Globus pallidus (tissue), 1 donor: Measurements from ENCODE around the gene ADGRD2.

ENCODE experiments used
- DNase-seq: peaks from one replicate; pipeline ENCODE4 v3.0.0-alpha.2; 2015; ENCODE audit warnings: low spot score

ADGRD2 gene

DNA sequence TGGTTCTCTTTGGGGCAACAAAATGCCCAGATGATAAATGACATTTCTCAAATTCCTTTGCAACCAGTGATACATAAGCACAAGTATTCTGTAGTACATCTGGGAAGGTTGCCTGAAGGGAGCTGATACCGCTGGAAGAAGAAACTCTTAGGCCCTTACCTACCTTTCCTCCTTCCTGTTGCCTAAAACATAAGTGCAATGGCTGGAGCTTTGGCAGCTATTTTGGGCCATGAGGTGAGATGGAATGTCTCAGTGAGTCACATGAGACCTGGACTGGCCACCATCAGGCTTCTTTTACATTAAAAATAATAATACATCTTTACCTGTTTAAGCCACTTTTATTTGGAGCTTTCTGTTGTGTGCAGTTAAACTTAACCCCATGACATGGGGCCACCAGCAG, 11.2 kb upstream of the ADGRD2 start:
- no peak for DNase-seq

DNA sequence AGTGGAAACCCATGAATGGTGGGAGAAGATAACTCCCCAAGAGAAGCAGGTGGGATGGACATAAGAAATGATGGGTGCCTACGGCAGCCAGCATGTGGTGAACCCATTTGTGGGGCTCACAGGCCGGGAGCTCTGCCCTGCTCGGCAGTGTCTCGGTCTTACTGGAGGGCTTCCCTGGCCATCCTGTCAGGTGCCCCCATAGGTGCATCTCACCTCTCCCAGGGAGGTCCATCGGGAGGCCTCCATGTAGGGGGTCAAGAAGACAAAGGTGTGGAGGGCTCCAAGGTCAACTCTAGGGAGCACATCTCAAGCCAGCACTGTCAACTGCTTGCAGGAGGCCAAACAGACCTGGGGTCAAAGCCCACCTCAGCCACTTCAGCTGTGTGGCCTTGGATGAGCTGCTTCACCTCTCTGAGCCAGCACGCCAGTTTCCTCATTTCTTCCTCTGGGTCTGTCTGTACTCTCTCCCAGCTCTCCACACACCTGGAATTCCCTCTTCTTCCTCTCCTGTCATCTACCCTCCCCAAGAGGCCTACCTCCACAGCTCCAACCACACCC, 10.5 kb upstream of the ADGRD2 start:
- DNase-seq, result no peak

DNA sequence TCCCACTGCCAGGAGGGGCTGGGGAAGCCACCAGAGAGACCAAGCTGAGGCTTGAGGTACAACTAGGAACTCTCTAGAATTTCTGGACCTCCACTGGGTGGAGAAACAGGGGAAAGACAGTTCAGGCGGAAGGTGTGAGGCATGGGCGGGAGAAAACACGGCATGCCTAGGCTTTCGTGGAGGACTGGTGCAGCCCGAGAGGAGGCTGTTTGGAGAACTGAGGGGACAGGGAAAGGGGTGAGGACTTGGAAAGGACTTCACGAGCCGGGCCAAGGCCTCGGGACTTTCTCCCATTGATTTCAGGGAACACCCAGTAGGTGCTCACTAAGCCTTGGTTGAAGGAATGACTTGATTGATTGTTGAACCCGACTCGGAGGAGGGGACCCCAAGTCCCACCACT, 9.5 kb upstream of the ADGRD2 start:
- DNase-seq, result no peak

DNA sequence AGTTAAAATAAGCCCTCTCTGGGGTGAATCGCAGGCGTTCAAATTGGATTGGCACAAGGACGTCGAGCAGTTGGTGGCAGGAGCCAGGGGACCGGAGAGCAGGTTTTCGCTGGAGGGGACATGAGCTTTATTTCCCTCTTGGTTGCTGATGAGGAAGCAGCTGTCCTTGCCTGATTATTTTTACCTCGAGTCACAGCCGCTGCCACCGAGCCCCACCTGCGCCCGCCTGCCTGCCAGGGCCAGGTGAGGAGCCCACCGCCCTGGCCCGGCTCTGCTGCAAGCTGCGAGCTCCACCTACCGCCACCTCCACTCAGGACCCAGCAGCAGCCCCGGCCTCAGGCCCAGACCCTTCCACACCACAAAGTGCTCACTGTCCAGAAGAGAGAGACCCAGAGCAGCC, 9.0 kb upstream of the ADGRD2 start:
- DNase-seq, result no peak

DNA sequence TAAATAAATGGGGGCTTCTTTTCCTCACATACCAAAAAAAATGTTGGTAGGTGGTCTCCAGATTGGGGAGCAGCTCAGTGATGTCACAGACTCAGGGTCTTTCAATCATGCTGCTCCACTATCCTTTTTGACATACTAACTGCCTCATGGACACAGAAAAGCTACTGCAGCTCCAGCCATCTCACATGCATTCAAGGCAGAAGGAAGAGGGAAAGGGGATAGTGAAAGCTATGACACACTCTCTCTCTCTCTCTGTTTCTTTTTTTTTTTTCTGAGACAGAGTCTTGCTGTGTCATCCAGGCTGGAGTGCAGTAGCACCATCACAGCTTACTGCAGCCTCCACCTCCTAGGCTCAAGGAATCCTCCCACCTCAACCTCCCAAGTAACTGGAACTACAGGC, 7.9 kb upstream of the ADGRD2 start:
- no peak for DNase-seq

DNA sequence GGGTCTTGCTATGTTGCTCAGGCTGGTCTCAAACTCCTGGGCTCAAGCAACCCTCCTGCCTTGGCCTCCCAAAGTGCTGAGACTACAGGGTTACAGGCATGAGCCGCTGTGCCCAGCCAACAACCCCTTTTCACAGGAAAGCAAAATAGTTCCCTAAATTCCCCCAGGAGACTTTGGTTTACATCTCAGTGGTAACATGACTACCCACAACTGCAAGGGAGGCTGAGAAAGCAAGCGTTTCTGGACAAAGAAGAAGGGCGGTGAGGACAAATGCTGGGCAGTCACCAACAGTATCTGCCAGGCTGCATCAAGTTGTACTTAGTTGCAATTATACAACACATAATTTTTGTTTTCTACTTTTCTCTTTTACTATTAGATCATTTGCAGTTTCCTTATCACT, 7.4 kb upstream of the ADGRD2 start:
- no peak for DNase-seq

DNA sequence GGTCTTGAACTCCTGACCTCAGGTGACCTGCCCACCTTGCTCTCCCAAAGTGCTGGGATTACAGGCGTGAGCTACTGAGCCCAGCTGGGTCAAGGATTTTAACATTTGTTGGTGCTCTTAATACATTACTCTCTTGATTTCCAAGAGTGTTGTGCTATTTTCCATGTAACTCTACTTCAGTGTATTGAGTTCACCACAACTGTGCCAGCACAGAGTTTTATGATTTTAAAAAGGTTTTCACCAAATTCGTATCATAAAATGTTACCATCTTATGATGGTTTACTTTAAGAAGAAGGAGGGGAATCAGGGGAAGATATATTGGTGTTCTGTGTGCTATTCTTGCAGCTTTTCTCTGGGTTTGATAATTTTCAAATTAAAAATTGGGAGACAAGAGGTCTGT, 6.6 kb upstream of the ADGRD2 start:
- DNase-seq, result no peak

DNA sequence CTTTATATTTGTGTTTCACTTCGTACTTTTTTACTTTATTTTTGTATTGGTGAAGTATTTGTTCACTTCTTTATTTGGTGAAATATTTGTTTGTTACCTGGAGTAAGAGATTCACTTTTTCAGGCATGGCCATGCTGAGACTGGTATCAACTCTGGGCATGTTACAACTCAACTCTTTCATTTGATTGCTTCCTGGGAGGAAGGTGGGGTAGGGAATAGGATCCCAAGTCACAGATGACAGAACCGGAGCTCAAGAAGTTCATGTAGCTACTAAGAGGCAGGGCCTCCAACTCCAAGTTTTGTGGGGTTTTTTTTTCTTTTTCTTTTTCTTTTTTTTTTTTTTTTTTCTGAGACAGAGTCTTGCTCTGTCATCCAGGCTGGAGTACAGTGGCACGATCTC, 6.1 kb upstream of the ADGRD2 start:
- DNase-seq, result no peak

DNA sequence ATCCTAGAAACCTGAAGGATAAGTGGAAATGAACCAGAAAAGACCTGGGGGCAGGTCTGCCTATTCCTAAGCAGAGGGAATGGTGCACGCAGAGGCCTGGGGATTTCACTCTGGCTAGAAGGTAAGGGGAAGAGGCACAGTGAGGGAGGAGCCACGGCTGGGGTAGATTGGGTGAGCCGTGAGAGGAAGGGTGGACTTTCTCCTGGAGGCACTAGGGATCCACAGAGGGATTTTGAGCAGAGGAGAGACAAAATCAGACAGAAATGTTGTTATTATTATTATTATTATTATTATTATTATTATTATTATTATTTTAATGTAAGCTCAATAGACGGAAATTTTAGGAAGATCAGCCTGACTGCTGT, 3.0 kb upstream of the ADGRD2 start:
- no peak for DNase-seq

DNA sequence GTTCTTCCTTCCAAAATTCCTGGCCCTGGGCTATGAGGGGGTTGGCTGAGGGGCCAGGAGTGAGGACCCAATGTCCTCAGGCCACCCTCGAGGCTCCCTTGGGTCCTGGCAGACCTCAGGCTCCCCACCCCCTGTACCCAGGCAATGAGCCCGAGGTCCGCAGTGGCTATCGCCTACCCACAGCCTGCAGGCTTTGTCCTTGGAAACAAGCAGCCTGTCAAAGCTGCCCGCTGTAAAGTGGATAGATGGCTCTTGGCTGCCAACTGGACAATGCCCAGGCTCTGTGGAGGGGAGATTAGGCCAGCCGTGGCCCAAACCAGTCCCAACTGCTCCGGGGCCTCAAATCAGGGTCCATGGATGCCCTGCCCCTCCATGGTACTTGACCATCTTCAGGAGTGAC, 2.2 kb upstream of the ADGRD2 start:
- DNase-seq, result no peak

DNA sequence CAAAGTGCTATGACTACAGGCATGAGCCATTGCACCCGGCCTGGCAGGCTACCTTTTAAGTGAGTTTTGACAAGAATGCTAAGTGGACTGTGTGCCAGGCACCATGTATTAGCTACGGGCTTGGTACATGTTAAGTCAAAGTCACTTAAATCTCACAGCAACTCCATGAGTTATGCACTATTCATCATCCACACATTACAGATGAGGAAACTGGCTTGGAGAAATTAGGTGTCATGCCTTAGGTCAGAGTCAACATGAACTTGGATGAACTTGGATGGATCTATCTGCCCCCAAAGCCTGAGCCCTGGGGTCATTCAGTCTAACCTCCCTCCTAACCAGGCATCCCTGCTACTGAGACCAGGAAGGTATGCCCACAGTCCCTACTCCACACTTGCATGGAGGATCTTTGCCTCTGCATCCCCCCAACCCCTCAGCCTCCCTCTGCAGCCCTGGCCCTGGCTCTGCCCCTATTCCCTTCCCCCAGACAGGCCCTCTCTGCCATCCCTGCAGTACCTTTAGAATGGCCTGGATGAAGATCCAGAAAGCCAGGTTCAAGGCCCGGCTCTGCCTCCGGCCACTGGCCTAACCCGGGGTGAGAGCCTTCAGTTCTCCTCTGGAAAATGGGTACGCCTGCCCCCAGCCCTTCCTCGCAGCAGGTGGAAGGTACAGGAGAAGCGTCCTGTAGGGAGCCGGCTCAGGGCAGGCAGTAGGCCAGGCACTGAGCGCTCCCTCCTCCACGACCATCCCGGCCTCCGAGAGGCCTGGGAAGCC, 685 bp upstream of the ADGRD2 start:
- no peak for DNase-seq

DNA sequence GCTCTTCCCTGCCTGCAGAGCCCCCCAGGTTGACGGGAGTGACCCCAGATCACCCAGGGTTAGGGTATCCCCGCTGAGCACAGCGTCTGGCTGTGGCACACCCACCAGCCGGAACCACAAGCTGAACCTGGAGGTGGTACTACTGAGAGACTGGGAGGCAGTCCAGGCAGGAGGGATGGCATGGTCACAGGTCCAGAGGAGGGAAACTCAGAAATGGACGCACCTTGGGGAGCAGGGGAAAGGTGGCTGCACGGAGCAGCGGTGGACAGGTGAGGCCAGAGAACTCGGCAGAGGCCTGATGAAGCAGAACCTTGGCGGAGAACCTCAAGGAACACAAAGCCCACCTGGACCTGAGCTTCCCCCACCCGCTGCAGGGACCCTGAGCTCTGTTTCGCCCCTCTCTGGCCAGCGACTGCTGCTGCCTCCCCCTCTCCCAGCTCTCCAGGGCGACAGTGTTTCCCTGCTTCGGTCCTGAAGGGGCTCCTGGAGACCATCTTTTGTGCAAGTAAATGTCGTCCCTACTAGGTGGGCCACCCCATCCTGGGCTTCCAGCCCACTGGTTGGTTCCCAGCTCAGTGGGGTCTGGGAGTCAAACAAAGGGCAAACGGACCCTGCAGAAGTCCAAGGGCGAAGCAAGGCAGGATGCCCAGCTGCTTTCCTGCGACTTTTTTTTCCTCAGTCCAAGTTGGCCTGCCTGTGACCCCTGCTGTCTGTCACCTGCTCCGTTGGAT, 845 bp downstream of the ADGRD2 start:
- no peak for DNase-seq

DNA sequence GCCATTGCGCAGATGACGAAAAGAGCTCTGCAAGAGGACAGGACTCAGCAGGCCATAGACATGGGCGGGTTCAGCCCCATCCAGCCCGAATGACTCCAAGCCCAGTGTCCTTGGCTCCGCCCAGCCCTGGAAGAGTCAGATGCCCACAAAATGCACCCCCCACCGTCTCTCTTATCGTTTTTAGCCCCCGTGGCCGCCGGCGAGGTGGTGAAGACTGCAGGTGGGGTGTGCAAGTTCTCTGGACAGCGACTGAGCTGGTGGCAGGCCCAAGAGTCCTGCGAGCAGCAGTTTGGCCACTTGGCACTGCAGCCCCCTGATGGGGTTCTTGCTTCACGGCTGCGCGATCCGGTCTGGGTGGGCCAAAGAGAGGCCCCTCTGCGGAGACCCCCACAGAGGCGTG, 2.1 kb downstream of the ADGRD2 start:
- no peak for DNase-seq

DNA sequence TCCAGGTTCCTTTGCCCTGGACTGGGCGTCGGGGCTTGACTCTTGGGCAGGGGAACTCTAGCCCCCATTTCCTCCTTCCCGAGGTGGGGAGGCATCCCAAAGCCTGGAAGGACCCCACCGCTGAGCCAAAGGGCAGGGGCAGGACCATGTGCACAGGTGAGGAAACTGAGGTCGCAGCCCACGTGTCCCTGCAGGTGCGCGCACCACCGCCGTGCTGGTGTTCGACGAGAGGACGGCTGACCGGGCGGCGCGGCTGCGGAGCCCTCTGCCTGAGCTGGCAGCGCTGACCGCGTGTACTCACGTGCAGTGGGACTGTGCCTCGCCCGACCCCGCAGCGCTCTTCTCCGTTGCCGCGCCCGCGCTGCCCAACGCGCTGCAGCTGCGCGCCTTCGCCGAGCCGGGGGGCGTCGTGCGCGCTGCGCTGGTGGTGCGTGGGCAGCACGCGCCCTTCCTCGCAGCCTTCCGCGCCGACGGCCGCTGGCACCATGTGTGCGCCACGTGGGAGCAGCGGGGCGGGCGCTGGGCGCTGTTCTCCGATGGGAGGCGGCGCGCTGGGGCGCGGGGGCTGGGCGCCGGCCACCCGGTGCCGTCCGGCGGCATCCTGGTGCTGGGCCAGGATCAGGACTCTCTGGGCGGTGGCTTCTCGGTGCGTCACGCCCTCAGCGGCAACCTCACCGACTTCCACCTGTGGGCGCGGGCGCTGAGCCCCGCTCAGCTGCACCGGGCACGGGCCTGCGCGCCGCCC, 2.8 kb downstream of the ADGRD2 start:
- DNase-seq, result no peak

DNA sequence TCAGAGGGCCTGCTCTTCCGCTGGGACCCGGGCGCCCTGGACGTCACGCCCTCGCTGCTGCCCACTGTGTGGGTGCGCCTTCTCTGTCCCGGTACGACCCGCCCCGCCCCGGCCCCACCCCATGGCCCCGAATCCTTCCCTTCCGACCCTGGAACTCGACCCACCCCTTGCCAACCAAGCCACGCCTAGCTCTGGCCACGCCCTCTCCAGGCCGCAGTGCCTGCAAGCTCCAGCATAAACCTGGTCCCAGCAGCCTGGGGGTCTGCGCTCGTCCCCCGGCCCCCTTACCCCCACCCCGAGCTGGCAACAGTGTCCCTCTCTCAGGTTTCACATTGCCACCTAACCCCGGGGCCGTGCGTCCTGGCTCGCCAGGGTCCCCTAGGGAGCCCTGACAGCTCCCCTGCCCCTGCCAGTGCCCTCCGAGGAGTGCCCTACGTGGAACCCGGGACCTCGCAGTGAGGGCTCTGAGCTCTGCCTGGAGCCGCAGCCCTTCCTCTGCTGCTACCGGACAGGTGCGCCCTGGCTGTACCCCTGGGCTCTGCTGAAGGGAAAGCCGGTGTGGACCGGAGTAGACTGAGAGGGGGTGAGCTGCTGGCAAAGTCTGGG, 3.4 kb downstream of the ADGRD2 start:
- DNase-seq, result no peak

DNA sequence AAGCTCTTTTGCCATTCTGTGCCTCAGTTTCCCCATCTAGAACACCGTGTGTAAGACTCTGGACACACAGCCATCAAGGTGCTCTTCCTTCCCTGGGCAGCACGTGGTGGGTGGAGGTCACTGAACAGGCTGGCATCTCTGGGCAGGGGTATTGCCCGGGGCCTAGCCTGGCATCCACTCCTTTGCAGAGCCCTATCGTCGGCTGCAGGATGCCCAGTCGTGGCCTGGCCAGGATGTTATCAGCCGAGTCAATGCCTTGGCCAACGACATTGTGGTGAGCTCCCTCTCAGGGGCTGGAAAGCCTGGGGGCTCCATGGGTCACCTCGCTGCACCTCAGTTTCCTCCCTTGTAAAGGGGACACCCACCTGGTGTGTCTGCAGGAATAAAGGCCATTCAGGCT, 4.0 kb downstream of the ADGRD2 start:
- DNase-seq, result no peak

DNA sequence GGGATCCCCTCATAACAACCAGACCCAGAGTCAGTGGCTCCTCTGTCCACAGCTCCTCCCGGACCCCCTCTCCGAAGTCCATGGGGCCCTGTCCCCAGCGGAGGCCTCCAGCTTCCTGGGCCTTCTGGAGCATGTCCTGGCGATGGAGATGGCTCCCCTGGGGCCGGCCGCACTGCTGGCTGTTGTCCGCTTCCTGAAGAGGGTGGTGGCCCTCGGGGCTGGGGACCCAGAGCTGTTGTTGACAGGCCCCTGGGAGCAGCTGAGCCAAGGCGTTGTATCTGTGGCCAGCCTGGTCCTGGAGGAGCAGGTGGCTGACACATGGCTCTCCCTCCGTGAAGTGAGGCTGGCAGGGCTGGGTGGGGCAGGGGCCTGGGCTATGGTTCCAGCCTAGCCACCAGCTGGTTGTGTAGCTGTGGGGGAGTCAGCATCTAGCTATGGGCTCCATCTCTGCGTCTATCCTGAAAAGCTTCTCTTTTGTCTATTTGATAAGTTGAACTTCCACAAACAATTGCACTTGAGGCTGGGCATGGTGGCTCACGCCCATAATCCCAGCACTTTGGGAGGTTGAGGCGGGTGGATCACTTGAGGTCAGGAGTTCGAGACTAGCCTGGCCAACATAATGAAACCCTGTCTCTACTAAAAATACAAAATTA, 4.7 kb downstream of the ADGRD2 start:
- no peak for DNase-seq

DNA sequence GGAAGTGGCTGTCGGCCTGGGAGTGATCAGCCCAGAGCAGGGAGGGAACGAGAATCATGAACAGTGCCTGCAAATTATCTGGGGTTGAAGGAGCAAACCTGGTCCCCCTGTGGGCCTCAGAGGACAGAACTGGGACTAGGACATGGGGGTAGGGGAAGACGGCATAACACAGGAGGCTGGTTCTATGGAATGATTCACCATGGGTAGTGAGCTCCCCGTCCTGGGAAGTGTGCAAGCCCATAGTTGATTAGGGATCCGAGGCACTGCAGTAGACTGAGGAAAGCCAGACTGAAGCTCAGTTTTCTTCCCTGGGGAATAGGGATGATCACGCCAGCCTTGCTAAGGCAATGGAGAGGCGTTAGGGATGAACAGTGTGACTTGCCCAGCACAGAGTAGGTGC, 5.6 kb downstream of the ADGRD2 start:
- no peak for DNase-seq

DNA sequence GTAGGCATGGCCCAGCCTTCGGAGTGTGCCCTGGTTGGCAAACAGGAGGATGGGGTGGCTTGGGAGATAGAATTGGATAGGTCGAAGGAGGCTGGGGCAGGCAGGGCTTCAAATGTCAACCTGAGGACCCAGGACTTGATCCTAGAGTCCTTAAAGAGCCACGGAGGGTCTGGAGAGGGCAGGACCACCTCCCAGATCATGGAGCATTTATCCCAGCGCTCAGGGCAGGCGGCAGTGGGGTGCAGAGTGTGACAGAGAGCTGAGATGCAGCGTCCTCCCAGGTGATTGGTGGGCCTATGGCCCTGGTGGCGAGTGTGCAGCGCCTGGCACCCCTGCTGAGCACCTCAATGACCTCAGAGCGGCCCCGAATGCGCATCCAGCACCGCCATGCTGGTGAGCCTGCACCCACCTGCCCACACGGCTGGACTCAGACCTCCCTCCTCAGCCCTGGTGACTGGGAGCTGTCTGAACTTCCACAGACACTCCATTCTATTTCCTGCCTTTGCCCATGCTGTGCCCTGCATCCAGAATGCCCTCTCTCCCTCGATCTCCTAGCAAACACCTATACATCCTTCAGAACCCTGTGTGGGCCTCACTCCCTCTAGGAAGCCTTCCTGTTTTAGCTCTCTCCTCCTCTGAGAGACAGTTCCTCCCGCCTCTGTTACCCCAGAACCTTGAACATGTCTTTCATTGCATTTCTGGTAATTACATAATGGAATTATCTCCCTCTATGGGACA, 6.3 kb downstream of the ADGRD2 start:
- no peak for DNase-seq

DNA sequence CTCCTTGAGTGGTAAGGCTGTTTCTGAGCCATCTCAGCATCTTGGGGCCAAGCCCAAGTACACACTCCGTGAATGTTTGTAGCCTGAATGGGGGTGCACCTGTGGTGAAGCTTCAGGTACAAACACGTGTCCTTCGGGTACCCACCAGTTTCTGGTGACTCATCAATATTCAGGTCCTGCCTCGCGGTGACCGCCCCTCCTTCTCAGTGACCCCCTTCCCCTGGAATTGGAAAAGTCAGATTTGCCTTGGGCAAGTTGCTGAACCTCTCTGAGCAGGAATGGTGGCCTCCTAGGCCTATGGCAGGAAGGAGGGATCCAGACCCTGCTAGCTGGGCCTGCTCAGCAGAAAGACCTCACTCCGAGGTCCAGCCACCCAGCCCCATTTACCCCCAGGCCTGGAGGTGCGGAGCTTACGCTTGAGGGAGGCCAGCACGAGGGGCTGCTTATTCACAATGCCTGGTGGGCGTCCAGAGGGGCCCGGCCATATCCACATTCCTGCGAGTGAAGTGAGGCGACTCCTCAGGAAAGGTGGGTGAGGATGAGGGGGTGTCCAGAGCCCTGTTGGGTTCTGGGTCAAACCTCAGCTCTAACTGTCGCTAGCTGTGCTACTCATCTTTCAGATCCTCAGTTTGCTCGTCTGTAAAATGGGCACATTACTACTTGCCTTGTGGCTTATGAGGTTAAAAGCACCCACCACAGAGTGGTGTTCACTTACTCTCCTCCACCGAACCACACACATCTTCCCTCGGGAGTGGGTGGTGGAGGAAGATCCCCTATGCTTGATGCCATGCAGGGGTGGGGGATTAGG, 7.0 kb downstream of the ADGRD2 start:
- no peak for DNase-seq
